Left ventricle myocardium inferior (tissue), 1 donor: ENCODE measurements around the gene GPR15LG. TPM values are rescaled to one million over a fixed set of nuclear protein-coding genes. Genes with fewer than 3 reads are reported as not detected.

Experiments used
- DNase-seq: peaks from one replicate; pipeline ENCODE4 v3.0.0-alpha.2; 2020
- H3K27ac ChIP-seq: fragments of 200-600 bp; replicated peaks from 2 replicates; pipeline ENCODE4 v1.8.0; 2021
- H3K27me3 ChIP-seq: fragments of 200-600 bp; 2 replicates; pipeline ENCODE4 v1.8.0; 2021; ENCODE audit warnings: low read depth
- H3K36me3 ChIP-seq: fragments of 200-600 bp; 2 replicates; pipeline ENCODE4 v1.8.0; 2021
- H3K4me1 ChIP-seq: fragments of 200-600 bp; 2 replicates; pipeline ENCODE4 v1.8.0; 2021
- H3K4me3 ChIP-seq: fragments of 200-600 bp; 2 replicates; pipeline ENCODE4 v1.8.0; 2021; ENCODE audit warnings: mild to moderate bottlenecking, moderate library complexity
- H3K9me3 ChIP-seq: fragments of 200-600 bp; replicated peaks from 2 replicates; pipeline ENCODE4 v1.8.0; 2021
- intact Hi-C: fragments of 100-400 bp; cut with micrococcal nuclease; formaldehyde crosslinking; loops from one replicate; pipeline ENCODE4 v1.11.0; 2022
- total RNA-seq: library from RNA; stranded (reverse); fragmentation: NEBNext Ultra II Directional; extraction: Animal tissue kit (Norgen Biotek cat#: 25700); gene quantifications from one replicate; pipeline ENCODE4 v1.2.1, GENCODE V29; 2021
- TF ChIP-seq, protein P1 (sequence below): fragments of 200-600 bp; IDR thresholded peaks from 2 replicates; pipeline ENCODE4 v1.8.0; 2021; ENCODE audit warnings: antibody characterized with exemption, mild to moderate bottlenecking, borderline replicate concordance
- donor health status: DM: no; HTN: yes; CAD: no; lungs with severe emphysema.

The GPR15LG gene
- total RNA-seq, 1 donor from 2014 or later = not detected

DNA sequence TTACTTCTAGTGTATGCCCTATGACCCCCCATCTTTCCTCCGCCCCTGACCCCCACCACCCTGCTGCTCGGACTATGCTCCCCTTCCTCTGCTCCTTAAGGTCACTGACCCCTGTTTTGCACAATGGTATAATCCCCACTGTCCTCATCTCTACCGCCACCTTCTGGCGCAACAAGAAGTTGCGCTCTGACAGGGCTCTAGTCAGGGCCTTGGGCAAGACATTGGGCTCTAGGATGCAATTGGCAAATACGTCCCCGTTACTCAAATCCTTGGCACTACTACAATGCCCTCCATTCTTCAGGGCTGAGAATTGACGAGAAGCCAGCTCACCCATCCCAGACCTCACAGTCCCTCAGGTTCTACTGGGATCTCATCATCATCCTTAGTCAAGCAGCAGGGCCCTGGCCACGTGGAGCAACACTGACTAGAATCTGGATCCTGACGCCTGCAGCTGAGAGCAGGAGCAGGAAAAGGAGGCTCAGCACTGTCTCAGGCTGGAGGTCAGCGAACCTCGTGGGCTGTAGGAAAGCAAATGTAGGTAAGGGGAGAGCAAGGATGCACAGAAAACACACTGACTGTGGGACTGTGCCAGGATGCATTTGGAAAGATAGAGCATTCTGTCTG lies 41.1 kb downstream of the GPR15LG start:
- H3K9me3 ChIP-seq = no peaks in the 10 kb centered on the region
- no peak overlapping the region for H3K4me3 ChIP-seq
- TF ChIP-seq, protein P1, sequence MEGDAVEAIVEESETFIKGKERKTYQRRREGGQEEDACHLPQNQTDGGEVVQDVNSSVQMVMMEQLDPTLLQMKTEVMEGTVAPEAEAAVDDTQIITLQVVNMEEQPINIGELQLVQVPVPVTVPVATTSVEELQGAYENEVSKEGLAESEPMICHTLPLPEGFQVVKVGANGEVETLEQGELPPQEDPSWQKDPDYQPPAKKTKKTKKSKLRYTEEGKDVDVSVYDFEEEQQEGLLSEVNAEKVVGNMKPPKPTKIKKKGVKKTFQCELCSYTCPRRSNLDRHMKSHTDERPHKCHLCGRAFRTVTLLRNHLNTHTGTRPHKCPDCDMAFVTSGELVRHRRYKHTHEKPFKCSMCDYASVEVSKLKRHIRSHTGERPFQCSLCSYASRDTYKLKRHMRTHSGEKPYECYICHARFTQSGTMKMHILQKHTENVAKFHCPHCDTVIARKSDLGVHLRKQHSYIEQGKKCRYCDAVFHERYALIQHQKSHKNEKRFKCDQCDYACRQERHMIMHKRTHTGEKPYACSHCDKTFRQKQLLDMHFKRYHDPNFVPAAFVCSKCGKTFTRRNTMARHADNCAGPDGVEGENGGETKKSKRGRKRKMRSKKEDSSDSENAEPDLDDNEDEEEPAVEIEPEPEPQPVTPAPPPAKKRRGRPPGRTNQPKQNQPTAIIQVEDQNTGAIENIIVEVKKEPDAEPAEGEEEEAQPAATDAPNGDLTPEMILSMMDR = peak; percentile 28
- intact Hi-C loops = no loop called here
- H3K36me3 ChIP-seq = no peaks in the 10 kb centered on the region
- no peak for DNase-seq
- H3K4me1 ChIP-seq = no peaks in the 10 kb centered on the region
- H3K27me3 ChIP-seq = peaks cover 32% of the 10 kb centered on the region
- no peak overlapping the region for H3K27ac ChIP-seq

DNA sequence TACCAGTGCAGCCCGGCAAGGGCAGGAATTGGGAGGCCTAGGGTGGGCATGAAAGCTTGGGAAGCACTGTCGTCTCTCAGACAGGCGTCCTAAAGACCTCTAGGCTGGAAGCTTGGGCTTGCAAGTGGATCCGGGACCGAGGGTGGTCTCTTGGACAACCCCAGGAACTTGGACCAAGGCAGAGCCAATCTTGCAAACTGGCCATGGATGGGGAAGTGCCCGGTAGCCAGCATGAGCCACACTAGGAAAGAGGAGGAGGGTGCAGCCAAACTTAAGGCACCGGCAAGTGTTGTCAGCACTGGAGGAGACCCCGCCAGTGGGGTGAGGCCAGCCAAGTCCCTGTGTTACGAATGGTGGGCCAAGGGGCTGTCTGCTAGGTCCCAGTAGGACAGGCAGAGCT lies 43.2 kb downstream of the GPR15LG start:
- Histone ChIP-seq H3K36me3 (no peaks in the 10 kb centered on the region), H3K4me1 (no peaks in the 10 kb centered on the region), H3K27me3 (peaks cover 32% of the 10 kb centered on the region), H3K9me3 (no peaks in the 10 kb centered on the region), H3K4me3 (no peak overlapping the region), H3K27ac (no peak overlapping the region)
- no peak for DNase-seq
- TF ChIP-seq, protein P1 = no peak
- intact Hi-C loops = no loop called here

DNA sequence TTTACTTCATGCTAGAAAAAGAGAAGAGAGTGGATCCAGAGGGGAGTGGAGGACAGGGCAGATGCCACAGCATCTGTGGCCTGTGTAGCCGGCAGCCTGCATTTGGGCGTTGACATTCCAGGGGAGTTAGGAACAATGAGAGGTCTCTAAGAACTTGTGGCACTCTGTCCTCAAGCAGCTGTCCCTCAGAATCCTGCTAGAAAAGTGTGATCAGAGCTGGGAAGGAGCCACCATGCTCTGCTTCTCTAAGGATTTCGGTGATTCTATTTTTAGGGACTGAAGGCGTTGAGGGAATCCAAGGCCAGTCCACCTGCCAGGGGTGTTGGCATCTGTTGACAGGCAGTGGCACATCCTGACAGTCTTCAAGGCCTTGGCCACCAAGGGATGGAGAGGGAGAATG lies 44.1 kb downstream of the GPR15LG start:
- H3K4me3 ChIP-seq = no peak overlapping the region
- H3K9me3 ChIP-seq = no peaks in the 10 kb centered on the region
- no peak overlapping the region for H3K27ac ChIP-seq
- intact Hi-C loops = no loop called here
- peaks cover 38% of the 10 kb centered on the region for H3K27me3 ChIP-seq
- no peak for DNase-seq
- H3K4me1 ChIP-seq = no peaks in the 10 kb centered on the region
- TF ChIP-seq, protein P1 = no peak
- H3K36me3 ChIP-seq = no peaks in the 10 kb centered on the region

DNA sequence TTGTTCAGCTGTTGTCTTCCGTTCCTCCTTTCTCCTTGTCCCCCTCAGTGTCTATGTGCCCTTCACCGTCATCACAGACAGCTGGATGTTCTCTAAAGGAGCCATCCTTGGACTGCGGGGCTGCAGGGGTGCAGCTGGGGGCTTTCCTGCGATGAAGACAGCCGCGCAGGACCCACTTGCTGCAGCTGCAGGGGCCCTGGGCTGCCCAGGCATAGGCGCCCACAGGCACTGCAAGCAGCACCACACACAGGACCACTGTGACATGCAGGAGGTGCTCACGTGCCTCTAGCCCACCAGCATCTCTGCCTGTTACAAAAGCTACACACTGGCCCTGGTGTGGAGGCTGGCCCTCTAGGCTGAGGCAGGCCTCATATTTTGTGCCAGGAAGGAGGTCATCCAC lies 48.3 kb downstream of the GPR15LG start:
- Histone ChIP-seq H3K36me3 (no peaks in the 10 kb centered on the region), H3K4me1 (no peaks in the 10 kb centered on the region), H3K27ac (no peak overlapping the region), H3K4me3 (no peak overlapping the region), H3K9me3 (no peaks in the 10 kb centered on the region), H3K27me3 (peaks cover 46% of the 10 kb centered on the region)
- intact Hi-C loops = no loop called here
- TF ChIP-seq, protein P1 = no peak
- DNase-seq = no peak

DNA sequence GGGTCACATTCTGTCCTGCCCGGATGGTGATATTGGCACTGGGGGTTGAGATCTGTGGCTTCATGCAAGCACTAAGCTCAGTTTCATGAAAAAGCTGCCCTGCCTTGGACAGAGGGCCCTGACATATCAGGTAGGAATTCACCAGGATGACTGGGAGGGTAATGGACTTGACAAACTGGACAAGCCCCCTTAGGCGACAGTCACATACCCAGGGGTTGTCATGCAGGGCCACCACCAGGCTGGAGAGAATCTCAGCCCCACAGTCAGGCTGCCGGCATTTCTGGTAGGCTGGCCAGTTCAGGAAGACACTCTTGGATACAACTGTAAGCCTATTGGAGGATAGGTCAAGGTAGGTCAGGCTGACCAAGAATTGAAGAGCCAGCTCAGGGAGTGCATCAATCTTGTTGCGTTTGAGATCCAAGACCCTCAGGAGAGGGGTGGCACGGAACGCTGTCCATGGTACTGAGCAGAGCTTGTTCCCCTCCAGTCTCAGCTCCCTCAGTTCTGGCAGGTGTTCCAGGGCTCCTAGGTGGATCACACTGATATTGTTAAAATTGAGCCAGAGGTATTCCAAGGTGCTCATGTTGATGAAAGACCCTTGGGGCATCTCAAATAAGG lies 50.9 kb downstream of the GPR15LG start:
- no peaks in the 10 kb centered on the region for H3K36me3 ChIP-seq
- H3K27ac ChIP-seq = no peak overlapping the region
- intact Hi-C loops = no loop called here
- DNase-seq = no peak
- peaks cover 56% of the 10 kb centered on the region for H3K27me3 ChIP-seq
- no peak overlapping the region for H3K4me3 ChIP-seq
- TF ChIP-seq, protein P1 = no peak
- no peaks in the 10 kb centered on the region for H3K9me3 ChIP-seq
- no peaks in the 10 kb centered on the region for H3K4me1 ChIP-seq
